ENCODE results near the gene ZNF385B. TPM values are rescaled to one million over a fixed set of nuclear protein-coding genes. Genes with fewer than 3 reads are reported as not detected.

Gene ZNF385B
- total RNA-seq, 1 experiment from 2014 or later: 2.3 TPM

DNA sequence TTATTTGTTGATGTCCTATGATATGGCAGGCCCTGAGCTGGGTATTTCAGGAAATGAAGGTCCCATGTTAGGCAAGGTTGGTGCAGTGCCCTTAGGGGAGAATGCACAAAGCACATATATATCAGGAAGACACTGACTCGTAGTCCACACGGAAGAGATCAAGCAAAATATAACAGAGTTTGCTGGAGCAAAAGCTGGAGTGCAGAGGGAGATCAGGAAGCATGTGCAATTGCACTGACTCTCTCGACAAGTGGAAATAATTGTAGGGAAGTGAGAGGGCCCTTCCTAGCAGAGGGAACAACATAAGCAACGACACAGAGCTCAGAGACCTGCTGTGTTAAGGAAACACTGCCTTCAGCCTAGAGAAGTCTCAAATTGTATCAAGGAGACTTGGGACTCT is 4.2 kb downstream of the ZNF385B start:
- no peak for DNase-seq (ENCODE audit: extremely low read depth, low read depth)

DNA sequence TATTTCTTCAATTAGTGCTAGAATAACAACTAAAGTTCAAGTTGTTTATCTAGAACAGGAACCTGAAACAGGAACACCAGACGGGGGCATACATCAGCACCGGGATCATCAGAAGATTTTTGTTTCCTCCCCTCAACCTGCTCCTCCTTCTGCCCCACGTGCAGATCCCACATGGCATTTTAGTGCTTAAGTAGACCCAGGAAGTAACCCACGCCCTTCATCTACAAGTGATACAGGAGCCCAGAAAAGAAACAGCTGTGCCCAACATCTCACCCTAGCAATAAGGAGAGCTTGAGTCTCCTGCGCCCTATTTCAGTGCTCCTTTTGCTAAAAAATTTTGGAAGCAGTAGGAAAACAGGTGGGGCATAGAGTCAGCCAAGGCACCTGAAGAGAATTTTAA is 5.2 kb downstream of the ZNF385B start:
- no peak for DNase-seq (ENCODE audit: extremely low read depth, low read depth)

- no peak for DNase-seq (ENCODE audit: extremely low read depth, low read depth)
Observed at GRCh38 chr2:179855673-179856072, 5.7 kb downstream of the ZNF385B start.

DNA sequence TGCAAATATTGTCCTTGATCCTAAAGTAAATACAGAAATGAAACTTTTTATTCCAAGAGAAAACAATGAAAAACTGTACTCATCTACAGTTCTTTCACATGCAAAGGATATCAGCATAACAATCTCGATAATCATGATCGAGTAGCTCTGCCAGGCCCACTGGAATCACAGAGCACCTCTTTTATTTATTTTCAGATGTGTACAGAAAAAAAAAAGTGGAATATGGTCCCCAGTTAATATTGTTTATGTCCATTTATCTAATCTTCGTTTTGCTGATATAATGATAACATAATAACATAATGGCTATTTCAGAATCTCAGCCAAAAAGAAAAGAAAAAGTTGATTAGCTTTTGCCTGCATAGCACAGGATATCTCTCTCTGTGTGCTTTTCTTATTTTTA is 6.5 kb downstream of the ZNF385B start:
- no peak for DNase-seq (ENCODE audit: extremely low read depth, low read depth)

DNA sequence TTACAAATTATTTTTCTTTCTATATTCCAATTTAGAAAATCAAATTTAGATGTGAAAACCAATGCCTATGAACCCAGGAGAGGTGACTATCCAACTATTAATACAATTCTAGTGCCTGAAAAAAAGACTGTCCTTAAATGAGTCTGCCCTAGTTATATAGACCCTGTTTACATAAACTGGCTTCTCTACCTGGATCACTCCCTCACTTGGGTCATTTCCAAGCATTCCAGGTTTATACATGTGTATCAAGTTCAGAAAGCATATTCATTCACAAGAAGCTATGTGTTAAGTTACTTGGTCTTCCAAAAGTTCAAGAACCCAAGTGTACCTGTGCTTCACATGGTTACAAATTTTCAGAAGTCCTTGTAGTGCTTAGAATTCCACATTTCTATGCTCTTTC is 8.3 kb downstream of the ZNF385B start:
- DNase-seq (ENCODE audit: extremely low read depth, low read depth): no peak

GRCh38 chr2:179850188-179850587 is 11.2 kb downstream of the ZNF385B start:
- DNase-seq (ENCODE audit: extremely low read depth, low read depth): no peak

GRCh38 chr2:179849719-179850118 is 11.7 kb downstream of the ZNF385B start:
- DNase-seq (ENCODE audit: extremely low read depth, low read depth): no peak

DNA sequence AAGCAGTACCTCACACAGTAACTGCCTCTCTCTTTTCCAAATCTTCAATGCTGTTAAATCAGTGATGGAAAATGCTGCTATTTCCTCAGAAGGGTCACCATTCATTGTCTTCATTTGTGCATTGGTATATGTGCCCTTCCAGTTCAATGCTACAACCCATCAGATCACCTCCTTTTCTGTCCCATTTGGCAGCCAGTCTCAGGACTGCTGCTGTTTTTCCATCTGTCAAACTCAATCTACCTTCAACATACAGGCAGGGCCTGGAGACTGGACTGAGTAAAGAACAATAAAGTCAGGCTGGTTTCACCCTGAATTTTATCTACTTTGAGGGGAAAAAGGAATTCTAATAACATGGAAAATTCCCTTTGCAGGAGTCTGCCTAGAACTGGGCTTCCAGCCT is 17.9 kb downstream of the ZNF385B start:
- no peak for DNase-seq (ENCODE audit: extremely low read depth, low read depth)

DNA sequence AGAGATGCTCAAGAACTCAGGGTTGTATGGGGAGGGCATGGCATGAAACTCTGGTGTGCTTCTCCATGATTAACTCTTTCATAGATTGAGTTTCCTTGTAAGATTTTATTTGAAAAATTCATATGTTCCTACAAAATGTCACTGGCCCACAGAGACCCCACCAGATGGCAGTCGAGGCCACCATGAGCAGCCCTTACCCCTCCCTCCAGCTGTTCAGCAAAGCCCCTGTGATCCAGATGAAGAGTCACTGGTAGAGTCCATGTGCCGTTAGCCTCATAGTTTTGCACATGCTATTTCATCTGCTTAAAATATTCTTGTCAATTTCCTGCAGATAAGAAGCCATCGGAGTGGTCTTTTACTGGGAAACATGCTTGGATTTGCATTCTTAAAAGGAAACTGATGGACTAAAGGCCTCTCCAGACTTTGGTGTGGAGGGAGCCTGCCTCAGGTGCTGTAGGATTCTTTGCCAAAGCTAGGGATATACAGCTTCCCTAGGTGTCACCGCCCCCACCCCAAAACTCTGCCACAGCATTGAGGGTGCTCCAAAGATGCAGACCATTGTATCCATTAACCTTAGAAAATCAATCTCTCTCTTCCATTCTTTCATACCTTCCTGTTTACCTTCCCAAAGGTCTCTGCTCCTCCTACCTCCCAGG is 18.8 kb downstream of the ZNF385B start:
- no peak for DNase-seq (ENCODE audit: extremely low read depth, low read depth)

DNA sequence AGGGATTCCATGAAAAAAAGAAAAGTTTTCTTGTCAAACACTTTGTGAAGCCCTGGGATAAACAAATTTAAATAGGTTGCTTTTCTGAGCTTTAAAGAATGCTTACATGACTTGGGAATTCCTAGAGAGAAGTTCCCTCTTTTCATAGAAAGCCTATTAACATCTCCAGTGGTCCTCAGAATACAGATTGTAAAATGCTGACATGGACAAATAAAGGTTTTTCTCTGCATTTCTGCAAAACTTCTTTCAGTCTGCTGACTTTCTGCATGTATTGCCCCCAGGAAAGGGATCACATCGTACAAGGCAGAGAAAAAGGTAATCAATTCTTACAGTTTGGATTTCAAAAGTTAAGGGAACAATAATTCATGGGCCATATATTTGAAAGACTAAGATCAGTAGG is 20.6 kb downstream of the ZNF385B start:
- no peak for DNase-seq (ENCODE audit: extremely low read depth, low read depth)

DNA sequence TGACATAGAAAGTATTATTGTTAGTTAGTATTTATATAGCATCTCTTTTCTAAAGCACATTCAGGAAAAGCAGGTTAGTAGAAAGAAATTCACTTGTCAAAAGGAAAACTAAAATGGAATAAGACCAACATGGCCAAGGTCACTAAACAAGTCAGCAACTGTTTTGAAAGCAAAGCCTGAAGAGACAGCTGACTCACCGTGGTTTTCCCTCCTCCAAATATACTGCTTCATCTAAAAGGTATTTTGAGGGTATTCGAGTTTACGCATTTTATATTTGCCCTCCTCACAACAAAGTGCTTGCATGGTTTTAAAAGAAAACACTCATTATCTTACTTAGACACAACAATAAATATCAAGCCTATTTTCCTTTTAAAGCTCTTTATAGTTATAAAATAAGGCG is 24.0 kb downstream of the ZNF385B start:
- peak; percentile 44 for DNase-seq (ENCODE audit: extremely low read depth, low read depth)

- DNase-seq (ENCODE audit: extremely low read depth, low read depth): no peak
Observed at GRCh38 chr2:179830043-179830787, 31.2 kb downstream of the ZNF385B start.

DNA sequence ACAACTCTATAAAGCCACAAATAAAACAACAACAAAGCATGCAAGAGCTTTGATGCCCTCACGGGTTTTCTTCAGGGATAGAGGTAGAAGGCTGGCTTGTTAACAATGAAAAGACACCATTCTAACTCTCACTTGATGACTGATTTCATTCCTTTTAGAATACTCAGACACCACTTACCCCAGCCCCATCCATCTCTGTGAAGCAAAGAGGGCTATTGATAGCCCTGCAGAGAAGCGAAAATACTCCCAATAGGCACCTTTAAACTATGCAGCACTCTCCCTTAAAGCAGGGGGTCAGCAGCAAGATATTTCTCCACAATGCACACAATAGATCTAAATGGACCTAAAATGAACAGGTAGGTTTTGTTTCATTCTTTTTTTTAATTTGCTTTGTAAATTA is 35.1 kb downstream of the ZNF385B start:
- DNase-seq (ENCODE audit: extremely low read depth, low read depth): no peak

GRCh38 chr2:179825494-179825893 is 35.9 kb downstream of the ZNF385B start:
- DNase-seq (ENCODE audit: extremely low read depth, low read depth): no peak

- no peak for DNase-seq (ENCODE audit: extremely low read depth, low read depth)
Observed at GRCh38 chr2:179824961-179825360, 36.5 kb downstream of the ZNF385B start.

DNA sequence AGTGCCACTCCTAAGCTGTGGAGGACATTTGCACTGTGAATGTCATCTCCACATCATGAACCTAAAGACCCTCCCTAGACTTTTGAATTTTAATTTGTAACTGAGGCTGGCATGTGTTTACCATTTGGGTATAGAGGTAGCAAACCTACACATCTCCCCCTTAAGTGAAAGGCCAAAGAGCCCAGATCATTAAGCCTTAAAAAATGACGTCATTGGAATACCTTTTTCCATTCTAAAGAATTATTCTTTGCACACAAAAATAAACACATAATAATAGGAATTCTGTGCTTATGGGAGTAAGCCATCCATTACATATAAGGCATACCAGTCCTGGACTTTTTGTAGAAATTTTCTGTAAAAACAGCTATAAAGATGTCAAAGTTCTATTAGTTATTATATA is 38.9 kb downstream of the ZNF385B start:
- no peak for DNase-seq (ENCODE audit: extremely low read depth, low read depth)

- peak; percentile 14 for DNase-seq (ENCODE audit: extremely low read depth, low read depth)
Observed at GRCh38 chr2:179818546-179818945, 42.9 kb downstream of the ZNF385B start.

GRCh38 chr2:179817181-179817841 is 44.1 kb downstream of the ZNF385B start:
- DNase-seq (ENCODE audit: extremely low read depth, low read depth): no peak

DNA sequence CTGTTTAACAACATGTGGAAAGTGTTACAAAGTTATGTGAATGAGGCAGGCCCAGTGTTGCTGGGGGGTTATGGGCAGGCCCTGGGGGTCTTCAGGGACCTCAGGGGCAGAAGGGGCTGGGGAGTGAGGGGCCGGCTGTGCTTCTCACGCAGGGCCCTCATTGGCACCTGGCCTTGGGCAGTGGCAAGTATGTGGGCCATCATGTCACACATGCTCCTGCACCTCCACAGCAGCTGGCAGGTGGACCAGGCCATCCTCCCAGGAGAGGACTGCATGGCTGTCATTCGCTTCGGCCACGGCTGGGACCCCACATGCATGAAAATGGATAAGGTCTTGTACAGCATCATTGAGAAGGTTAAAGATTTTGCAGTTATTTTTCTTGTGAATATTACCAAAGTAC is 47.4 kb downstream of the ZNF385B start:
- no peak for DNase-seq (ENCODE audit: extremely low read depth, low read depth)

GRCh38 chr2:179812501-179812900 is 48.9 kb downstream of the ZNF385B start:
- DNase-seq (ENCODE audit: extremely low read depth, low read depth): no peak

DNA sequence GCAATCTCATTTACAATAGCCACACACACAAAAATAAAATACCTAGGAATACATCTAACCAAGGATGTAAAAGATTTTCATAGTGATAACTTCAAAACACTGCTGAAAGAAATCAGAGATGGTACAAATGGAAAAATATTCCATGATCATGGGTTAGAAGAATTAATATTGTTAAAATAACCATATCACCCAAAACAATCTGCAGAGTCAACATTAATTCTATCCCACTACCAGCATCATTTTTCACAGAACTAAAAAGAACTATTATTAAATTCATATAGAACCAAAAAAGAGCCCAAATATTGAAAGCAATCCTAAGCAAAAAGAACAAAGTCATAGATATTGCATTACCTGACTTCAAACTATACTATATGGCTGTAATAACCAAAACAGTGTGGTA is 50.4 kb downstream of the ZNF385B start:
- no peak for DNase-seq (ENCODE audit: extremely low read depth, low read depth)

GRCh38 chr2:179809606-179810005 is 51.8 kb downstream of the ZNF385B start:
- DNase-seq (ENCODE audit: extremely low read depth, low read depth): no peak

Measured in NCI-H460 (cell line).